Measurements from ENCODE around the gene TTBK1.

DNA sequence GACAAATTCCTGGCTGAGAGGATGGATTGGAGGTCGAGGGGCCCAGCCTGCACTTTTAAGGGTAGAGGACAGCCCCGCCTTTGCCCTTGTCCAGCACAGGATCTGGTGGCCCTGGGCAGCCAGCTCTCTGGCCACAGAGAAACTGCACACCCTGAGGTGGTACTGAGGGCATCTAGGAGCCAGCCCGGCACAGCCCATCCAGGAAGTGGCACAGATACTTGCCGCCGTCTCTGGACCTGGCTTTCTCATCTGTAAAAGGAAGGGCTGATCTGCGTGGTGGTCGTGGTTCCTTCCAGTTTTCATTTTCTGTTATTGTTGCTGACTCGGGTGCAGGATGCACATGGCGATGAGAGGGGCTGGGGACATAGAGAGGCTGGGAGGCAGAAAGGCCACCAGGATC is 38.8 kb downstream of the TTBK1 start:
- TF ChIP-seq, protein P1, sequence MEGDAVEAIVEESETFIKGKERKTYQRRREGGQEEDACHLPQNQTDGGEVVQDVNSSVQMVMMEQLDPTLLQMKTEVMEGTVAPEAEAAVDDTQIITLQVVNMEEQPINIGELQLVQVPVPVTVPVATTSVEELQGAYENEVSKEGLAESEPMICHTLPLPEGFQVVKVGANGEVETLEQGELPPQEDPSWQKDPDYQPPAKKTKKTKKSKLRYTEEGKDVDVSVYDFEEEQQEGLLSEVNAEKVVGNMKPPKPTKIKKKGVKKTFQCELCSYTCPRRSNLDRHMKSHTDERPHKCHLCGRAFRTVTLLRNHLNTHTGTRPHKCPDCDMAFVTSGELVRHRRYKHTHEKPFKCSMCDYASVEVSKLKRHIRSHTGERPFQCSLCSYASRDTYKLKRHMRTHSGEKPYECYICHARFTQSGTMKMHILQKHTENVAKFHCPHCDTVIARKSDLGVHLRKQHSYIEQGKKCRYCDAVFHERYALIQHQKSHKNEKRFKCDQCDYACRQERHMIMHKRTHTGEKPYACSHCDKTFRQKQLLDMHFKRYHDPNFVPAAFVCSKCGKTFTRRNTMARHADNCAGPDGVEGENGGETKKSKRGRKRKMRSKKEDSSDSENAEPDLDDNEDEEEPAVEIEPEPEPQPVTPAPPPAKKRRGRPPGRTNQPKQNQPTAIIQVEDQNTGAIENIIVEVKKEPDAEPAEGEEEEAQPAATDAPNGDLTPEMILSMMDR (IDR thresholded peaks at IDR 0.05 in 8 of 11, conservative IDR thresholded peaks at IDR 0.05 in 3 of 11): no peak
- TF ChIP-seq POLR2A (IDR thresholded peaks at IDR 0.05): no peak
- no peak for TF ChIP-seq POLR2AphosphoS5 (IDR thresholded peaks at IDR 0.05)
